ENCODE measurements around the gene OGFOD2.
"Not testable (repeated sequence)": the region's sequence is repeated elsewhere in the genome, so short reads cannot be mapped to it uniquely, and the experiment has no call there.

The OGFOD2 gene

DNA sequence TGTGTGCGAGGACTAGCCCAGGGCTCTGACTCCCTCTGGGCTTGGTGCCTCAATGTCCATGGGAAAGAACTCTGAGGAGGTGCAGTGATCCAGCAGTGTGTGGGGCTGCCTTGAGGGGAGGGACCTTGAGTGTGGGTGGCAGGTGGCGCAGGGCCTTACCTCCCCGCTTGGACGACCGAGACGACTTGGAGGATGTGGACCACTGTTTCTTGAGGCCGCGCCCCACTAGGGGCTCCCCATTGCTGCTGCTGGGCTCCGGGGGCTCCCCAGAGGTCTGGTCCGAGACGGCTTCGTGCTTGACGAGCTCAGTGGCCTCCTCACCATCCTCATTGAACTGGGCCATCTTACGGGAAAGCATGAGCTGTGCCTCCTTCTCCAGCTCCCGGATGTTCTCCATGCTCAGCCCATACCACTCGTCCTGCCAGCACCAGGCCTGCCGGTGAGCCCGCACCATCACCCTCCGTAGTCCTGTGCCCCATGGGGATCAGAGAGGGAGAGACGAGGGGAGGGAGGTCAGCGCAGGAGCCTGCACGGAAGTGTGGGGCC is 30.1 kb downstream of the OGFOD2 start:
- no peak for DNase-seq

DNA sequence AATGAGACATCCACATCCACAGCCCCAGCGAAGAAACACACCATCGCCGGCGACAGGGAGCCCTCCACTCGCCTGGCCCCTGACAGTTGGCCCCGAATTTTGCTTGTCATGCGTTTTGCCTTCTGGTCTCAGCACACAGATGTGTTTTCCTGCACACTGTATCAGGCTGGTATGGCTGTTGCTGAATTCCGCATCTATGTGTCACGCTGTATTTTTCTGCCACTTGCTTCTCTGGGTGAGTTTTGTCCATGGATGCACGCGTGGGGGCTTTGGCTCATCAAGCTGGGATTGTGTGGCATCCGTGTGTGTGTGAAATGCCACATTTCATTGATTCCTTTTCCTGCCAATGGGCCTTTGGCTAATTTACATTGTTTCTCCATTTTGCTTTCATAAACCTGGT is 31.9 kb downstream of the OGFOD2 start:
- no peak for DNase-seq

DNA sequence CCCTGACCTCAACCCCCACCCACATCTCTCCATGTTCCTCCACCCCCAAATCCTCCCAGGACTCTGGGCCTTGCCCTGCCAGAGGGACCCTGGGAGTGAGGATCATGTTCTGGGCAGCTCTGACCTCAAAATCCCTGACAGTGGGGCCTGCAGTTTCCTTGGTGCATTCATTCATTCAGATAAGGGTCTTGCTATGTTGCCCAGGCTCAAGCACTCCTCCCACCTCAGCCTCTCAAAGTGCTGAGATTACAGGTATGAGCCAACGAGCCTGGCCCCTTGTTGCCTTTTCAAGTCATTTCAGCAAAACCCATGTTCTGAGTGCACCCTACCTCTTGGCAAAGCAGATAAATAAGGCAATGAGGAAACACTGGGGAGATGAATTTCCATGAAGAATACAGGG is 35.1 kb downstream of the OGFOD2 start:
- DNase-seq: no peak

DNA sequence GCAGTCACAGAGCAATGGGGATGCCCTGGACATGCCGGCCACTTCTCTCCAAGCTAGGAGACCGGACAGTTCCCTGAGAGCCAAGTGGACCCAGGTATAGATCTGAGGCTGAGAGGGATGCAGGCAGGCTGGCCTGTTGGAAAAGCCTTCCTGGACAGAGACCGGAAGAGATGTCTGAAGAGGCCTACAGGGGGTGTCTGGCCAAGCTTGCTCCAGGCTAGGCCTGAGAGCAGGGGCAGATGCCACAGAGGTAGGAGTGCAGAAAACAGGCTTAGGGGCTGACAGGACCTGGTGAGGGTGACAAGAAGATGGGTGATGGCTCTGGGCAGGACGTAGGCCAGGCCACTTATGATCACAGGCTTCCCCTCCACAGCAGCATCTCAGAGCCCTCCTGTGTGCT is 35.6 kb downstream of the OGFOD2 start:
- no peak for DNase-seq

DNA sequence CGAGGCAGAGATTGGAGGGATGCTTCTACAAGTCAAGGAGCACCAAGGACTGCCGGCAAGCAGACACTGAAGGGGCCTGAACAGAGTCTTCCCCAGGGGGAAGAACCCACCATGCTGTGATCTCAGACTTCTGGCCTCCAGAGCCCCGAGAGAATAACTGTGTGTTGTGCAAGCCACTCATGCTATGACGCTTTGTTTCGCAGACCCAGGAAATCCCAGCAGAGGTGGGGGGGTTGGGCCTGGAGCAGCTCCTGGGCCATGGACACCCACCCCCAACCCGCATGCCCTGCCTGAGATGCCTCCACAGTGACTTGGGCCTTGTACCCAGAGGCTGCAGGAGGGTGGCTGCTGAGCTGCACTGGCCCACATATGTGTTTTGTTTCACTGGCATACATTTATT is 36.7 kb downstream of the OGFOD2 start:
- no peak for DNase-seq

DNA sequence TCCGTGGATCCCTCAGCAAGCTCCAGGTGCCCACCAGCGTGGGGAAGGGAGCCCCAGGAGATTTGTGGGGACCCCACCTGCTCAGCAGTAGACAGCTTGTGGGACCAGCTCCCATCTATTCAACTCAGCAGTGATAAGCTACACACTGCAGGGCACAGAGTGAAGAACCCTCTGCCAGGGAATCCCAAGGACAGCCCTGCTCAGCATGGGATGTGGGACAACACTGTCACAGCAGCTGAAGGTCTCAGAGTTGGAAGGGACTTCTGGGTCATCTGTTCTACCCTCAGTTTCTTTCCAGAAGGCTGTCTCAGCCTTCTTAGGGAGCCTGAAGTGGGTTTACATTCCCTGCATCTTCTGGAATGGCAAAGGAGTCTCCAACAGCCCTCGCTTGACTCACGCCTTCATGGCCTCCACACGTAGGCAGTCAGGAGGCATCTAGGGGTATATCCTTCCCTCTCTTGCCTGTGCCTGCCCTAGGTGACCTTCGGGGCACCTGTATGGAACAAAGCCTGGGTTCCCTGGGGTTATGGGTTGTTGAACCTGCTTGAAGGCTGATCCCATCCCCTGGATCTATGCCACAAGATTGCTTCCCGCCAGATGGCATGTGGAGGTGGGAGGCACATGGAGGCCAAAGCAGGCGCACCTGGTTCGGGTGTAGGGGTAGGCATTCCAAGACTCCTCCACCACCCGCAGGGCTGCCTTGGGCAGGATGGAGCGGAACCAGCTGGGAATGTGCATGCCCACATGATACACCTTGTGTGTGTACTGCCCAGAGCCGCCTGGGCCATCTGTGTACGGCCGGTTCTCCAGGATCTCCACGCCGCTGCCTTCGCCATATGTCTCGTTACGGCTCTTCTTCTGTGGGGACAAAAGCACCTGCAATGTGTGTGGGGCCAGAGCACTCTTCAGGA is 38.4 kb downstream of the OGFOD2 start:
- DNase-seq: peak in 2 of 14 donors; percentile 11 to 95

DNA sequence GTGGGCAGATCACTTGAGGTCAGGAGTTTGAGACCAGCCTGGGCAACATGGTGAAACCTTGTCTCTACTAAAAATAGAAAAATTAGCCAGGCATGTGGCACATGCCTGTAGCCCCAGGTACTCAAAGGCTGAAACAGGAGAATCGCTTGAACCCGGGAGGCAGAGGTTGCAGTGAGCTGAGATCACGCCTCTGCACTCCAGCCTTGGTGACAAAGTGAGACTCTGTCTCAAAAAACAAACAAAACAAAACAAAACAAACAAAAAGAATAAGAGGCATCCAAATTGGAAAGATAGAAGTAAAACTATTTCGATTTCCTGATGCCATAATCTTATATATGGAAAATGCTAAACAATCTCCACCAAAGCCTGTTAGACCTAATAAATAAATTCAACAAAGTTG is 39.4 kb downstream of the OGFOD2 start:
- DNase-seq: not testable (repeated sequence)

DNA sequence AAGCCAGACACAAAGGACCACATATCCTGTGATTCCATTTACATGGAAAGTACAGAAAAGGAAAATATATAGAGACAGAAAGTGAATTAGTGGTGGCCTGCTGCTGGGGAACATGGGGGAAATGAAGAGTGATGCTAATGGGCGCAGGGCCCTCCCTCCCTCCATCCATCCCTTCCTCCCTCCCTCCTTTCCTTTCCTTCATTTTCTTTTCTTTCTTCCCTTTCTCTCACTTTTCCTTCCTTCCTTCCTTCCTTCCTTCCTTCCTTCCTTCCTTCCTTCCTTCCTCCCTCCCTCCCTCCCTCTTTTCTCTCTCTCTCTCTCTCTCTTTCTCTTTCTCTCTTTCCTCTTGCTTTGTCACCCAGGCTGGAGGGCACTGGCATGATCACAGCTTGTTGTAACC is 42.7 kb downstream of the OGFOD2 start:
- no peak for DNase-seq

DNA sequence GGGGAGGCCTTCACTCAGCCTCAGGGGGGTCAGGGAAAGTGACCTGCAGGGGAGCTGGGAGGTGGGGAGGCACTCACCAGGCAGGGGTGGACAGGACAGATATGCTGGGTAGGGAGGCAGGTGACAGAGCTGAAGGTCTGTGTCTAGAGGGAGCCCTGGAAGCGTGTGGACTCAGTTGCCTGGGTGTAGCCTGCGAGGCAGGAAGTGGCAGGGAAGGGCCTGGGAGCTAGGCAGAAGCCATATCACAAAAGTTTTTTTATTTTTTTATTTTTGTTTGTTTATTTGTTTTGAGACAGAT is 44.7 kb downstream of the OGFOD2 start:
- DNase-seq: no peak

DNA sequence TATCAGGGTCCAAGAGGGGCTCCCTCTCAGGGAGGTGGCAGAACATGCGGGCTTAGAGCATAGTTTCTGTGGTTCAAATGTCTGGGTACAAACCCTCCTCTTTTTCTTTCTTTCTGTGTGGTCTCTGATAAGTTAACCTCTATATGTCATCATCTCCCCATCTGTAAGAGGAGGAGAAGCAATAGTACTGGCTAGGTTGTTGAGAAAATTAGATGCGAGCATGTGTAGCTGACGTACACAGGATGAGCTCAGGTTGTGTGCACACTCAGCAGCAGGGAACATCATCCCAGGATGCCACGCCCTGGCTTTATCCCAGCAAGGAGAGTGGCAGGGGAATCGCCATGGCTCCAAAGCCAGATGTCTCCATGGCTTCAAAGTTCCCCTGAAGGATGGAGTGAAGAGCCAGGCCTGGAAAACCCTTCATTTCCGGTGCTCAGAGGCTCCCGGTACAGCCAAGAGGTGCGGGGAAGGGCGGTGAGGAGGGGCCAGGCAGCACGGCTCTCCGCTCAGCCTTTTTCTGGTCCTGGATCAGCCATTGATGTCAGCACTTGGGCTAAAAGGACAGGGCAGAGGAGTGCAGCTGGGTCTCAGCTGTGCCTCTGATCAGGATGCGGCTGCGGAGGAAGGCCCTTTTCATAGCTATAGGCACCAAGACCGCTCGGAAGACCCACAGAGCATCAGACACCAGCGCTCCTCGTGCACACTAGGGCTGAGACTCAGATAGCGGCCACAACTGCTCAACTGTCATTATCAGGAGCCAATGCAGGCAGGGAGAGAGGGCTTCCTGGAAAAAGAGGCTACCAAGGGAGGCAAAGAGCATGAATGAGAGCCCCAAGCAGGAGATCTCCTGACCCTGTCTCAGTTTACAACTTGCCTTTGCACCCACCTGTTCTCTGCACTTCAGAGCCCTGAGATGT is 46.9 kb downstream of the OGFOD2 start:
- no peak for DNase-seq

DNA sequence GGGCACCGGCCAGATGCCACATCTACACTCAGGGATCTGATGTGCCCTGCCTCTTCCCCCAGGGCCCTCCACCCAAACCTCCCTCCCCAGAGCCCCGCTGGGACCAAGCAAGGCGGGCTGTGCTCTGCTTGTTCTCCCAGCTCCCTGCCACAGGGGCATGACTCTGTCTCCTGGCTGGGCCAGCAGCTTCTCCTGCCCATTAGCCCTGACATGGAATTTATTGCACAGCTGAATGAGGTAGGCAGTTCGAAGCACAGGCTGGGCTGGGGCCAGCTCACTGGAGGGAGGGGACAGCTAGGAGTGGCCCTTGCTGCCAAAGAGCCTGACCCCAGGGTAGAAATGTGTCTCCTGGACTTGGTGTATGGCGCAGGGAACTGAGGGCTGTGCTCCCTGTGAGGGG is 47.8 kb downstream of the OGFOD2 start:
- DNase-seq: no peak

DNA sequence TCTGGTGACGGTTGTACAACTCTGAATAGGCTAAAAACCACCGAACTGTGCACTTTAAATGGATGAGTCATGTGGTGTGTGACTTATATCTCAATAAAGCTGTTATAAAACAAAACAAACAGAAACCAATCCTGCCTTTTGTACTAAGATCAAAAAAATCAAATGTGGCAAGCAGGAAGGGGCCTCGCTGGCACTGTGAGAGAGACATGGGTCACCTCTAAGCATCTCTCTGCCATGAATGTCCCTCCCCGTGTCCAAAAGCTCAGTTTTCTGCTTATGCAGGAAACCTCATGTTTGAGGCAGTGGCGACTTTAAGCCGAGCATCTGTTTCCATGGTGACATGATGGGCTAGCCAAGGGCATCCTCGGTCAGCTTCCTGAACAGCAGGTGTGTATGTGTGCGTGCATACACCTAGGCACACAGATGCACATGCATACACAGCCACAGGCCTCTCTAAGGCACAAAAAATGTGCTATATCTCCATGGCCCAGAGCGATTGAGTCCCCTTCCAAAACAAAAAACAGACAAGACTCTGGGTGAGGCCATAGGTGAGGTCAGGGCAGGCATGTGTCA is 49.9 kb downstream of the OGFOD2 start:
- peak in 1 of 14 donors; percentile 27 for DNase-seq

DNA sequence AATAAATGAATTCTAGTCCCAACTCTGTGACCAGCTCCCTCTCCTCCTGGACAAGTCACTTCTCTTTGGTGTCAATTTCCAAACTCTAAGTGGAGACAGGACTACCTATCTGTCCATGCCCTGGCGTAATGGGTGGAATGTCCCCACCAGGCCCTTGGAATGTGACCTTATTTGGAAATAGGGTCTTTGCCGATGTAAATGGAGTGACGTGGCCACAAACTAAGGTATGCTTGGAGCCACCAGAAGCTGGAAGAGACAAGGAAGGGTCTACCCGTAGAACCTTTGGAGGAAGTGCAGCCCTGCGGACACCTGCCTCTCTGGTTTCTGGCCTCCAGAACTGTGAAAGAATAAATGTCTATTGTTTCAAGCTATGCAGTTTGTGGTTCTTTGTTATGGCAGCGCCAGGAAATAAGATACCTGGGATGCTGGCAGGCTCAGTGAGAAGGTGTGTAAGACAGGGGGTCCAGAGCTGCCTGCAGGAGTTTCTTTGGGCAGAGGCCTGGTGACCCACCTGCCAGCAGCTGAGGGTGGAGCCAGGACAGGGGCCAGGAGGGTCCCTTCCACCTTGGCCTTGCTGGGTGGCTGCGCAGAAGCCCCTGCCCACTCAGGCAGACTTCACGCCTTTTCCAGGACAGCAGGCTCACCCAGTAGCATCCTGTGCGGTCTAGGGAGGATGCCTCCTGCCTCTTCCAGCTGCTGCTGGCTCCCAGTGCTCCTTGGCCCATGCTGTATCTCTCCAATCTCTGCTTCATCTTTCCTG is 51.2 kb downstream of the OGFOD2 start:
- DNase-seq: no peak

DNA sequence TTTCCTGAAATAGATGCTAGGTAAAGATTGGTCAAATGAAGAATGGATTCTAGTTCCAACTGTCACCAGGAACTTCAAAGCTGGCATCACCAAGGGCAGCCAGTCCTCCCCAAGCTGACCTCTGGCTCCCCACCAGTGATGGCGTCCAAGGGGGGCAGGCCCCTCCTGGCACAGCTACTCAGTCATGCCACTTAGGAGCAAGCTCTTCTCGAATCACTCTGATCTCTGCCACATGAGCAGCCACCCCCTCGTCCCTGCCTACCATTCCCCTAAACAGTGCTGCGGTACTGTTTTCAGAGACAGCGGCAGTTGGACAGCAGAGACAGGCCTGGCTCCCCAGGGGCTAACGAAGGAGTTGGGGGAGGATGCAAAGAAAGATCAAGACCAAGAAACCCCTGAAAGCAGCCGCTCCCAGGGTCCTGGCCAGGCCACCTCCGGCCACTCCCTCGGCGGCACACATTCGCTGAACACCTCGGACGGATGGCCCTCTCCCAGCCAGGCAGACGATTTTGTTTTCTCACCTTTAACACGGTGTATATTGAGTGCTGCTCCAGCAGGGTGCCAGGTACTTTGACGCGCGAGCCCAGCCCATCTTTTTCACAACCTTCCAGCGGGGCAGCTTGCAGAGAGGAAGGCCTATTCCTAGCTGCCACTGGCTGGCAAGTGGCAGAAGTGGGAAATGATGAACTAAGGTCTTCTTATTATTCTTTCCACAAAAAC is 52.8 kb downstream of the OGFOD2 start:
- DNase-seq: no peak

DNA sequence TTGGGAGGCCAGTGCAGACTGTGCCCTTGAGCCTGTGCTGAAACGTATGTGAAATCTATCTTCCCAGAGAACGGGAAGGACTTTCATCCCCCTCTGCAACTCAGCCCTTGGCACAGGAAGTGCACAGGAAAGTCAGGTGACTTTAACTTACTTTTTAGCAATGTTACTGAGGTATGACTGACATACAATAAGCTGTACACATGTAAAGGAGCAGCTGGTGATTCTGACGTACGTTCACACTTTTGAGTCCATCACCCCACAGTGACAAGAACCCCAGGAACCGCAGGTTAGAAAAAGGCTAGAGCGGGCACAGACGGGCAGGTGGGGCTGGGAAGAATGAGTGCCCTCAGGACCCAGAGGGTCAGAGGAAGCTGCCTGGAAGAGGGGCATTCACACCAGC is 53.4 kb downstream of the OGFOD2 start:
- DNase-seq: no peak

DNA sequence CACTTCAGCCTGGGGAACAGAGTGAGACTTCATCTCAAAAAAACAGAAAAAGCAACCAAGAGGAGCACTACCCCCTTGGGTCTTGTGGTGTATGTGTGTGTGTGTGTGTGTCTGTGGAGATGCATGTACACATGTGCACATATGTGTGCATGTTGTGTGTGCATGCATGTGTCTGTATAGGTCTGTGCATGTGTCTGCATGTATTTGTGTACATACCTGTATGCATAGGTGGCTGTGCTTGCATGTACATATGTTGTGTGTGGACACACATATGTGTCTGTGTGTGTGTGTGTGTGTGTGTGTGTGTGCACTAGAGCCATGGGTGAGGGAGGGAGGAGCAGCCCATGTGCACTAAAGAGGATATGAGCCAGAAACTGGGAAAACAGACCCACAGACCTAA is 54.5 kb downstream of the OGFOD2 start:
- DNase-seq: no peak

Data from C1 segment of cervical spinal cord (tissue), 14 donors.